GM18520 (cell line): ENCODE data around the gene TULP1.

Source experiments
- ATAC-seq: cut with Tn5 transposase; IDR thresholded peaks from one replicate; pipeline ENCODE4 v1.9.1; 2021; ENCODE audit not compliant: unreplicated experiment

Gene TULP1

GRCh38 chr6:35484921-35485392, 27.7 kb downstream of the TULP1 start:
- no peak for ATAC-seq

DNA sequence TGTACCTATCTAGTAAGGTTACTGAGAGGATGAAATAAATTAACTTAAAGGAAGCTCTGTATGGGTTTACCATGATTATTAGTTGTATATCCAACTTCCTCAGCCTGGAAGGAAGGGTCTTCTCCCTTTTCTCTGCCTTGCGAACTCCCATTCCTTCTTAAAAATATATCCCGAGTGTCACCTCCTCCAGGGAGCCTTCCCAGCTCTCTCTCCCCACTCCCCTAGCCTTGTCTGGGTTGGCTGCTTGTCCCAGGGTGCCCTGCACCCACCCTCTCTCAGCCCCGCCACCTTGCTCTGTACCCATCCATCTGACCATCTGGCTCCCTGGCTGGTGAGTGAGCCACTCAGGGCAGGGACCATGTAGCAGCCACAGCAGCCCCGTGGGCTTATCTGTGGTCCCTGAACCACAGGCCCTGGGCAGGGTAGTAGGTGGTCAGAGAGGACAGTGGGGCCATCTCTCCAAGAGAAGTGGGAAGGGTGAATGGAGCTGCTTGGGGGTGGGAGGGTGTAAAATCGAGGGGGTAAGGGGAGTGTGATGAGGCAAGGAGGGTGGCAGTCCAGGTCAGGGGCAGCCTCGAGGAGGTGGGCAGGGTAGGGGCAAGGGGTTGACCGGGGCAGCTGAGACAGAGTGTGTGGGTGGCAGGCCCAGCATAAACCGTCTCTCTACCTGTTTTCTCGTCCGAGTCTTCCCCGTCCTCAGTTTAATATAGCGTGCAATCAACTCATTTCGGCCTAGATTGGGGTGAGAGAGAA, 28.6 kb downstream of the TULP1 start:
- no peak for ATAC-seq

- no peak for ATAC-seq
Observed at GRCh38 chr6:35483490-35483889, 29.2 kb downstream of the TULP1 start.

DNA sequence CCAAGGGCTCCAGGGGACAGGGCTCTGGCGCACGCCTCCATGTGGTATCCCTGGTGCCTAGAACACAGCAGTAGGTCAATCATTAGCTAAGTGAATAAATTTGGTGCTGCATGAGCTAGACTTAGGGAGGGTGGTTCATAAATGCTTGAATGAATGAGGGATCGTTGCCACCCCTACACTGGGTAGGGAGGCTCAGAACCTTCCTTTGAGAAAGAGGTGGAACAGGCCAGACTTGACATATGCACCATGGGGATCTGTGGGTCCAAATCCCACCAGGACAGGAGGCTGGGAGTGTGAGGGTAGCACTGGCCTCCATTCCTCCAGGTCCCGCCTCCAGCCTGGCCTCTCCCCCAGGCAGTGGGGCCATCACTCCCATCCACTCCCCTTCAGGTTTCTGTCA, 29.6 kb downstream of the TULP1 start:
- ATAC-seq: no peak

- no peak for ATAC-seq
Observed at GRCh38 chr6:35481226-35481625, 31.5 kb downstream of the TULP1 start.

- no peak for ATAC-seq
Observed at GRCh38 chr6:35480176-35480575, 32.5 kb downstream of the TULP1 start.

DNA sequence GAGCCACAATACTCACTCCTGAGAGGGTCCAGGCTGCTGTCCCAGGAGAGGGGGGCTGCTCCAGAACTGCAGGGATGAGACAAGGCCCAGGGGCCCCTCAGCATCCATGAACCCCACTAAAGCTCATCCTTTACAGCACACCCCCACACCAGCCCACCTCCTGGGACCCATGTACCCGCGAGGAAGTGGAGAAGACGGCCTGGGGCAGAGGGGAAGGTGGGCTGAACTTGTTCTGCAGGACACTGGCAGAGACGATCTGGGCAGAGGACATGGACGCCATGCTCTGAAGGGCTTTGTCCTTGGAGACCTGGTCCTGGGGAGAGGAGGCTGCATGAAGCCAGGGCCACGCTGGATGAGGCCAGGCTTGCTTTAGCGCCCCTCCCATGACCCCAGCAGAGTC, 34.4 kb downstream of the TULP1 start:
- ATAC-seq: no peak

DNA sequence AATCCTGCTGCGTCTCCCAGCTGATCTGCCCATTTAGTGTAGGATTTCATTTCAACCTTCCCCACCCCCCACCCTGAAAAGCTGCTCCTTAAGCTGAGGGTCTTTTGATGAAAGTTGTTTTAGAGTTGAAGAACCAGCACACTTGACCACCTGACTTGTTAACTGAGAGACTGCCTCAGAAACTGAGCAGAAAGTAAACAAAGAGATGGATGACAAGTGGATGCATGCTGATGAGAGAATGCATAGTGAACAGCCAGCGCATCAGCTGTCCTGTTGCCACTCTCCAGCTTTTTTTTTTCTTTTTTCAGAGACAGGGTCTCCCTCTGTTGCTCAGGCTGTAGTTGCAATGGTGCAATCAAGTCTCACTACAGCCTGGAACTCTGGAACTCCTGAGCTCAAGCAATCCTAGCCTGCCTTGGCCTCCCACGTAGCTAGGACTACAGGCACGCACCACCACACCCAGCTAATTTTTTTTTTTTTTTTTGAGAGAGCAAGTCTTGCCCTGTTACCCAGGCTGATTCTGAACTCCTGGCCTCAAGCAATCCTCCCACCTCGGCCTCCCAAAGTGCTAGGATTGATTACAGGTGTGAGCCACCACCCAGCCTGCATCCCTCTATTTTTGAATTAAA, 35.0 kb downstream of the TULP1 start:
- no peak for ATAC-seq

DNA sequence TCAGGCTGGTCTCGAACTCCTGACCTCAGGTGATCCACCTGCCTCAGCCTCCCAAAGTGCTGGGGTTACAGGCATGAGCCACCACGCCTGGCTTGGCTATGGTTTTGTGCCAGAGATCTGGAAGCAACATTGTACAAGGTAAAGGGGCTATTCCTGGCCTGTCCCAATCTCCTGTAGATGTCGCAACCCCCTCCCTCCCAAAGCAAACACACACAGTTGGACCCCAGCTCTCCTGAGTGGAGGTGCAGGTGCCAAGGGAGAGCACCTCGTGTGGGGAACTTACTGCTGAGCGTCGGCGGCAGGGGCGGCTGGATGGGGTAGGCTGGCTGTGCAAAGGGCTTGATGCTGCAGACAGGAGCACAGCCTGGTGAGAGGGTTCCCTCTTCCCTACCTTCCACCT, 35.7 kb downstream of the TULP1 start:
- ATAC-seq: no peak

DNA sequence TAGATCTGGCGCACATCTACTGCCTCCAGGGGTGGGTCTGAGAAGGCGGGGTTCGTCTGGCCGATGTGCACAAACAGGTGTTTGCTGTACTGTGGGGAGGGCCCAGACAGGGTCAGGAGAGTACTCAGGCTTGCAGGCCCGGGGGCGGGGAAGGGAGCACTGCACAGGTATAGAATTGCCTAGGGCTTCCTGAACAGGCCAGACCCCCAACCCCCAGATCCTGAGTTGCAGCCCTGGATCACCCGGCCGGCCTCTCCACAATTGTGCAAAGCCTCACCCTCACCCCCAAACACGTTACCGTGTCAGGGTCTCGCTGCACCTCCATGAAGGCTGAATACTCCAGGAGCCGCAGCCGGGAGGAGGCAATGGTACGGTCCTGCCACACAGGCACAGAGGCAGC, 36.7 kb downstream of the TULP1 start:
- ATAC-seq: no peak

DNA sequence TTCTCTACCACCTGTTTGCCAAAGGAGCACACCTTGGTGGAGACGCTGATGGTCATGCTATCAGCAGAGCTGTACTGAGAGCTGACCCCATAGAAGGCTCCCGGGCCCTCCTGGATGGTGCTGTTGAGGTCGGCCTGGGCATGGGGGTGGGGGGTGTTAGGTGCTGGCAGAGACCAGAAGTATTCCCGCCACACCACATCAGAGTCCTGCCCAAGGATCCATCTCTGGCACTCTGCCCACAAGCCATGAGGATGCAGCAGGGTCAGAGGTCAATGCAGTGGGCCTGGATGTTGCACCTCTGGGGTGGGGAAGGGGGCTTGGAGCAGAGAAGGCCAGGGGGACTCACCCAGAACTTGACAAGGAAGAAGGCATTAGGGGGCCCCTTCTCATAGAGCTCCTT, 37.1 kb downstream of the TULP1 start:
- ATAC-seq: no peak

DNA sequence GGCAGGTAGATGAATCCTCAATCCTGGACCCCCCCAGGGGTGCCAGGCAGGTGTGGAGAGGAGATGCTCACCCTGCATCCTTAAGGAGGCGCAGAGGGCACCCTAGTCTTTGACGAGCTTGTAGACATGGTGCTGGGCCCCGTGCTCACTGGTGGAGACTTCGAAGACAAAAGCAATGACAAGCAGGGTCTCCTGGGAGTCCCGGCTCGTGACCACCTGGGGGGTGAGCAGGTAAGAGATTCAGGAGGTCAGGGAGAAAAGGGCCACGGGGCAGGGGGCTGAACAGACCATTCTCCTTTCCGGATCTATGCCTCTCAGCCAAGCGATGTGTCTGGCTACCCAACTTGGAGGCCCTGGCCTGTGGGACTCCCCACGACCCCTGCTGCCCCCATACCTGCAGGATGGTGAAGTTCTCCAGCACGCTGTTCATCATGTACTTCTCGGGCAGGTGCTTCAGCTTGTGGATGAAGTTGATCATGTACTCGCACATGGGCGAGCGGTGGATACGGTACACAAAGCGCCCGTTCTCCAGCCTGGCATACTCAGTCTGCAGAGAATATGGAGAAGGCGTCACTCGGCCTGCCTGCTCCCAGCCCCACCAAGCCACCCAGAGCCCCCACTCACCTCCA, 37.6 kb downstream of the TULP1 start:
- ATAC-seq: no peak

GRCh38 chr6:35474131-35474941, 38.4 kb downstream of the TULP1 start:
- ATAC-seq: no peak

GRCh38 chr6:35473850-35474130, 38.9 kb downstream of the TULP1 start:
- ATAC-seq: no peak

DNA sequence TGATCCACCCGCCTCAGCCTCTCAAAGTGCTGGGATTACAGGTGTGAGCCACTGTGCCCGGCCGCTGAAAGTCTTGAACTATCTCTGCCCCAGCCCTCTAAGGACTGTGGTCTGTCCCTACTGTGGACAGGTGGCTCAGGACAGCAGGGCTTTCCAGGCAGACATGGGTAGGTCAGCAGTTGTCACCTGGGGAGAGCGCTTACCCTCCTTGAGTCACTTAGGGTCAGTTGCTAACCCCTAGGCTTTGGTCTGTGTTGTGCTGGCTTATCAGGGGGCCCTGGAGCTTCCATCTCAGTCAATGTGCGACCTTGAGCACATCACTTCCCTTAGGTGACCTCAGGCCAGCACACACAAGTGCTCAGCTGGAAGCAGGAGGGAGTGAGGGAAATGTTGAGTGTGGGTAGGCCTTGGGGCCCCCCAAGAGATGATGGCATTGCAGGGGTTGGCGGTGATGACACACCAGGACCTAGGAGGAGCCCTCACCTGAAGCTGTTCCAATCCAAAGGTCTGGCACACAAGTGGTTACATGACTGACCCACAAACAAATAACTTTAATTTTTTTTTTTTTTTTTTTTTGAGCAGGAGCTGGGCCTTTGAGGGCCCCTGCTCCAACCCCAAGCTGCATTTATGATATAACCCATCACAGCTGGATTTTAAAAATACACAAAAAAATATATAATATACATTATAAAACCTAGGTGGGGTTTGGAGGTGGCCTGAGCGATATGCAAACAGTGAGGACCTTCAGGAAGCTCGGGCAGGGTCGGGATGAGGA, 39.4 kb downstream of the TULP1 start:
- ATAC-seq: no peak

- no peak for ATAC-seq
Observed at GRCh38 chr6:35471836-35472345, 40.8 kb downstream of the TULP1 start.

GRCh38 chr6:35470663-35471120, 42.0 kb downstream of the TULP1 start:
- ATAC-seq: no peak

GRCh38 chr6:35469751-35470662, 42.7 kb downstream of the TULP1 start:
- no peak for ATAC-seq

GRCh38 chr6:35468980-35469750, 43.5 kb downstream of the TULP1 start:
- ATAC-seq: no peak
